Gastroesophageal sphincter (tissue), 3 donors: Measurements from ENCODE around the gene MAN2B1.

Source experiments
- POLR2A ChIP-seq, 2 donors: fragments of 450-650 bp; IDR thresholded peaks; one replicate each; pipeline ENCODE4 v1.6.1; 2017; ENCODE audit warnings: antibody characterized with exemption in 2 of 2, mild to moderate bottlenecking in 2 of 2, moderate library complexity in 1 of 2
- TF ChIP-seq, protein P1 (sequence below), 4 experiments: fragments of 200-600 bp in 2 of 4; fragments of 450-650 bp in 2 of 4; sonication (generic) in 1 of 4; IDR thresholded peaks; one replicate each; pipeline ENCODE4 v1.5.1; 2017 to 2019; ENCODE audit warnings: antibody characterized with exemption in 4 of 4, mild to moderate bottlenecking in 2 of 4, moderate library complexity in 2 of 4

DNA sequence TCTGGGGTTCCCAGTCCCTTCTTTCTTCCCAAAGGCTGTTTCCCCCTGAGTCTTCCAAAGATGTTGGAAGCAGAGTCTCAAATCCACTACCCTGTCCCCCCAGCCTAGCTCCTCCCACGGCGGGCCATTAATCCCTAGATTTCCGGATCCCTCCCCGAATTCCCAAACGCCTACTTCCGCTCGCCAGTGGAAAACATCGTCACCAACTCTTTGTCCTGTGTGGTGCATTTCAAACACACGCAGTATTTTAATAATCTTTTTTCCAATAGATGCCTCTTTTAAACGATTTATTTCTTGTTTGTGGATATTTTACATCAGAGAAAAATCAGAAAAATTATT lies 55.2 kb downstream of the MAN2B1 start:
- TF ChIP-seq, protein P1, sequence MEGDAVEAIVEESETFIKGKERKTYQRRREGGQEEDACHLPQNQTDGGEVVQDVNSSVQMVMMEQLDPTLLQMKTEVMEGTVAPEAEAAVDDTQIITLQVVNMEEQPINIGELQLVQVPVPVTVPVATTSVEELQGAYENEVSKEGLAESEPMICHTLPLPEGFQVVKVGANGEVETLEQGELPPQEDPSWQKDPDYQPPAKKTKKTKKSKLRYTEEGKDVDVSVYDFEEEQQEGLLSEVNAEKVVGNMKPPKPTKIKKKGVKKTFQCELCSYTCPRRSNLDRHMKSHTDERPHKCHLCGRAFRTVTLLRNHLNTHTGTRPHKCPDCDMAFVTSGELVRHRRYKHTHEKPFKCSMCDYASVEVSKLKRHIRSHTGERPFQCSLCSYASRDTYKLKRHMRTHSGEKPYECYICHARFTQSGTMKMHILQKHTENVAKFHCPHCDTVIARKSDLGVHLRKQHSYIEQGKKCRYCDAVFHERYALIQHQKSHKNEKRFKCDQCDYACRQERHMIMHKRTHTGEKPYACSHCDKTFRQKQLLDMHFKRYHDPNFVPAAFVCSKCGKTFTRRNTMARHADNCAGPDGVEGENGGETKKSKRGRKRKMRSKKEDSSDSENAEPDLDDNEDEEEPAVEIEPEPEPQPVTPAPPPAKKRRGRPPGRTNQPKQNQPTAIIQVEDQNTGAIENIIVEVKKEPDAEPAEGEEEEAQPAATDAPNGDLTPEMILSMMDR (IDR thresholded peaks at IDR 0.05) = no peak
- TF ChIP-seq POLR2A (IDR thresholded peaks at IDR 0.05) = no peak
